ENCODE data around the gene TESK1. TPM values are rescaled to one million over a fixed set of nuclear protein-coding genes. Genes with fewer than 3 reads are reported as not detected.
A peak's percentile ranks its signal among the peaks of the same experiment; 100 is the strongest.

TESK1 gene
- total RNA-seq, 1 experiment from 2014 or later = 20.4 TPM

GRCh38 chr9:35616681-35617459 is 11.8 kb downstream of the TESK1 start (continued):
- TF ChIP-seq GTF2I (CRISPR knock-in tag; conservative IDR thresholded peaks at IDR 0.05) (no peak), ATF6 (CRISPR knock-in tag; IDR thresholded peaks at IDR 0.05) (no peak), JAZF1 (CRISPR knock-in tag; IDR thresholded peaks at IDR 0.05) (no peak), ZBTB21 (CRISPR knock-in tag; IDR thresholded peaks at IDR 0.05; ENCODE audit: borderline replicate concordance) (peak; percentile 23; the same call in 1 of the 2 replicates), FOXK1 (CRISPR knock-in tag; IDR thresholded peaks at IDR 0.05) (peak; percentile 37; the same call in 1 of the 2 replicates), E2F5 (CRISPR knock-in tag; IDR thresholded peaks at IDR 0.05) (0 out of 2 replicates have a peak, but pooled peaks have one; percentile 56), E2F1 (CRISPR knock-in tag; IDR thresholded peaks at IDR 0.05) (no peak), HMGA2 (CRISPR knock-in tag; IDR thresholded peaks at IDR 0.05) (no peak), ZNF232 (CRISPR knock-in tag; IDR thresholded peaks at IDR 0.05) (no peak), NFATC4 (CRISPR knock-in tag; IDR thresholded peaks at IDR 0.05) (no peak), ZNF423 (CRISPR knock-in tag; IDR thresholded peaks at IDR 0.05) (peak; percentile 54; the same call in 1 of the 2 replicates), JUN (CRISPR knock-in tag; IDR thresholded peaks at IDR 0.05) (peak; percentile 26; the same call in 1 of the 2 replicates), NFYB (CRISPR knock-in tag; conservative IDR thresholded peaks at IDR 0.05; ENCODE audit: low read depth) (no peak), RORB (CRISPR knock-in tag; IDR thresholded peaks at IDR 0.05) (no peak)
- TF ChIP-seq, protein P1, sequence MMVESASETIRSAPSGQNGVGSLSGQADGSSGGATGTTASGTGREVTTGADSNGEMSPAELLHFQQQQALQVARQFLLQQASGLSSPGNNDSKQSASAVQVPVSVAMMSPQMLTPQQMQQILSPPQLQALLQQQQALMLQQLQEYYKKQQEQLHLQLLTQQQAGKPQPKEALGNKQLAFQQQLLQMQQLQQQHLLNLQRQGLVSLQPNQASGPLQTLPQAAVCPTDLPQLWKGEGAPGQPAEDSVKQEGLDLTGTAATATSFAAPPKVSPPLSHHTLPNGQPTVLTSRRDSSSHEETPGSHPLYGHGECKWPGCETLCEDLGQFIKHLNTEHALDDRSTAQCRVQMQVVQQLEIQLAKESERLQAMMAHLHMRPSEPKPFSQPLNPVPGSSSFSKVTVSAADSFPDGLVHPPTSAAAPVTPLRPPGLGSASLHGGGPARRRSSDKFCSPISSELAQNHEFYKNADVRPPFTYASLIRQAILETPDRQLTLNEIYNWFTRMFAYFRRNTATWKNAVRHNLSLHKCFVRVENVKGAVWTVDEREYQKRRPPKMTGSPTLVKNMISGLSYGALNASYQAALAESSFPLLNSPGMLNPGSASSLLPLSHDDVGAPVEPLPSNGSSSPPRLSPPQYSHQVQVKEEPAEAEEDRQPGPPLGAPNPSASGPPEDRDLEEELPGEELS (CRISPR knock-in tag; IDR thresholded peaks at IDR 0.05) = 0 out of 2 replicates have a peak, but pooled peaks have one; percentile 15
- TF ChIP-seq, protein P2, sequence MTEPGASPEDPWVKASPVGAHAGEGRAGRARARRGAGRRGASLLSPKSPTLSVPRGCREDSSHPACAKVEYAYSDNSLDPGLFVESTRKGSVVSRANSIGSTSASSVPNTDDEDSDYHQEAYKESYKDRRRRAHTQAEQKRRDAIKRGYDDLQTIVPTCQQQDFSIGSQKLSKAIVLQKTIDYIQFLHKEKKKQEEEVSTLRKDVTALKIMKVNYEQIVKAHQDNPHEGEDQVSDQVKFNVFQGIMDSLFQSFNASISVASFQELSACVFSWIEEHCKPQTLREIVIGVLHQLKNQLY (CRISPR knock-in tag; IDR thresholded peaks at IDR 0.05) = no peak
- TF ChIP-seq, protein P3, sequence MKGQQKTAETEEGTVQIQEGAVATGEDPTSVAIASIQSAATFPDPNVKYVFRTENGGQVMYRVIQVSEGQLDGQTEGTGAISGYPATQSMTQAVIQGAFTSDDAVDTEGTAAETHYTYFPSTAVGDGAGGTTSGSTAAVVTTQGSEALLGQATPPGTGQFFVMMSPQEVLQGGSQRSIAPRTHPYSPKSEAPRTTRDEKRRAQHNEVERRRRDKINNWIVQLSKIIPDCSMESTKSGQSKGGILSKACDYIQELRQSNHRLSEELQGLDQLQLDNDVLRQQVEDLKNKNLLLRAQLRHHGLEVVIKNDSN (CRISPR knock-in tag; IDR thresholded peaks at IDR 0.05) = 0 out of 2 replicates have a peak, but pooled peaks have one; percentile 20
- TF ChIP-seq, protein P4, sequence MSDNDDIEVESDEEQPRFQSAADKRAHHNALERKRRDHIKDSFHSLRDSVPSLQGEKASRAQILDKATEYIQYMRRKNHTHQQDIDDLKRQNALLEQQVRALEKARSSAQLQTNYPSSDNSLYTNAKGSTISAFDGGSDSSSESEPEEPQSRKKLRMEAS (CRISPR knock-in tag; IDR thresholded peaks at IDR 0.05) = peak; percentile 67

DNA sequence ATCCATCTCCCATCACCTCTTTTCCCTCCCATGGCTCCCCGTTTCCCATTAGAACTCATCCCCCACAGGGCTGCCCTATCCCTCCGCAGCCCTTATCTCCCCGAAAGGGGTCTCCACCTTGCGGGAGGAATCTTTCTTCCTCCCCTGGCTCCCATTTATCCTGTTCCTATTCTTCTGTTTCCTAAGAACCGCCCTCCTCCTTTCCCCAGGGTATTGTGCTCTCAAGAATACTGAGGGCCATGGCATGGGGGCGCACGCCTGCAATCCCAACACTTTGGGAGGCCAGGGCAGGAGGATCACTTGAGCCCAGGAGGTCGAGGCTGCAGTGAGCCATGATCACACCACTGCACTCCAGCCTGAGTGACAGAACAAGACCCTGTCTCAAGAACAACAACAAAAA is 12.5 kb downstream of the TESK1 start:
- no peak overlapping the region for H3K27ac Mint-ChIP-seq
- no peaks in the 10 kb centered on the region for H3K9me3 Mint-ChIP-seq
- ATAC-seq (no peak), DNase-seq (ENCODE audit: low spot score) (no peak)
- CTCF ChIA-PET = interaction anchor here (0.6 to 3.2 kb wide), 20 partner anchors 9 to 1113 kb away, joined by 3 to 36 read pairs (median 4); partner anchors contain the start of genes ARHGEF39, CCDC107, GBA2 and RGP1
- peaks cover 64% of the 10 kb centered on the region for H3K27me3 Mint-ChIP-seq (ENCODE audit: low read depth)
- H3K4me3 Mint-ChIP-seq = peak overlapping the region; percentile 73
- POLR2A ChIA-PET = interaction anchor here (0.7 to 1.5 kb wide), 5 partner anchors 10 to 73 kb away, joined by 3 to 4 read pairs (median 3); partner anchors contain the start of genes ARHGEF39 and TESK1
- no peak for TF ChIP-seq ZNF425 (CRISPR knock-in tag; conservative IDR thresholded peaks at IDR 0.05)
- TF ChIP-seq, protein P5, sequence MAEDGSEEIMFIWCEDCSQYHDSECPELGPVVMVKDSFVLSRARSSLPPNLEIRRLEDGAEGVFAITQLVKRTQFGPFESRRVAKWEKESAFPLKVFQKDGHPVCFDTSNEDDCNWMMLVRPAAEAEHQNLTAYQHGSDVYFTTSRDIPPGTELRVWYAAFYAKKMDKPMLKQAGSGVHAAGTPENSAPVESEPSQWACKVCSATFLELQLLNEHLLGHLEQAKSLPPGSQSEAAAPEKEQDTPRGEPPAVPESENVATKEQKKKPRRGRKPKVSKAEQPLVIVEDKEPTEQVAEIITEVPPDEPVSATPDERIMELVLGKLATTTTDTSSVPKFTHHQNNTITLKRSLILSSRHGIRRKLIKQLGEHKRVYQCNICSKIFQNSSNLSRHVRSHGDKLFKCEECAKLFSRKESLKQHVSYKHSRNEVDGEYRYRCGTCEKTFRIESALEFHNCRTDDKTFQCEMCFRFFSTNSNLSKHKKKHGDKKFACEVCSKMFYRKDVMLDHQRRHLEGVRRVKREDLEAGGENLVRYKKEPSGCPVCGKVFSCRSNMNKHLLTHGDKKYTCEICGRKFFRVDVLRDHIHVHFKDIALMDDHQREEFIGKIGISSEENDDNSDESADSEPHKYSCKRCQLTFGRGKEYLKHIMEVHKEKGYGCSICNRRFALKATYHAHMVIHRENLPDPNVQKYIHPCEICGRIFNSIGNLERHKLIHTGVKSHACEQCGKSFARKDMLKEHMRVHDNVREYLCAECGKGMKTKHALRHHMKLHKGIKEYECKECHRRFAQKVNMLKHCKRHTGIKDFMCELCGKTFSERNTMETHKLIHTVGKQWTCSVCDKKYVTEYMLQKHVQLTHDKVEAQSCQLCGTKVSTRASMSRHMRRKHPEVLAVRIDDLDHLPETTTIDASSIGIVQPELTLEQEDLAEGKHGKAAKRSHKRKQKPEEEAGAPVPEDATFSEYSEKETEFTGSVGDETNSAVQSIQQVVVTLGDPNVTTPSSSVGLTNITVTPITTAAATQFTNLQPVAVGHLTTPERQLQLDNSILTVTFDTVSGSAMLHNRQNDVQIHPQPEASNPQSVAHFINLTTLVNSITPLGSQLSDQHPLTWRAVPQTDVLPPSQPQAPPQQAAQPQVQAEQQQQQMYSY (CRISPR knock-in tag; IDR thresholded peaks at IDR 0.05) = no peak
- H3K4me1 Mint-ChIP-seq = peaks cover 9% of the 10 kb centered on the region
- no peaks in the 10 kb centered on the region for H3K36me3 Mint-ChIP-seq
